Measurements from ENCODE around the gene PRX. TPM values are rescaled to one million over a fixed set of nuclear protein-coding genes. Genes with fewer than 3 reads are reported as not detected.
A peak's percentile ranks its signal among the peaks of the same experiment; 100 is the strongest.

The PRX gene
- total and polyA plus RNA-seq, 2 of the 13 experiments (the other 11 are each of a cell fraction or from before 2014, with no cell fraction given) = 0.66 TPM

DNA sequence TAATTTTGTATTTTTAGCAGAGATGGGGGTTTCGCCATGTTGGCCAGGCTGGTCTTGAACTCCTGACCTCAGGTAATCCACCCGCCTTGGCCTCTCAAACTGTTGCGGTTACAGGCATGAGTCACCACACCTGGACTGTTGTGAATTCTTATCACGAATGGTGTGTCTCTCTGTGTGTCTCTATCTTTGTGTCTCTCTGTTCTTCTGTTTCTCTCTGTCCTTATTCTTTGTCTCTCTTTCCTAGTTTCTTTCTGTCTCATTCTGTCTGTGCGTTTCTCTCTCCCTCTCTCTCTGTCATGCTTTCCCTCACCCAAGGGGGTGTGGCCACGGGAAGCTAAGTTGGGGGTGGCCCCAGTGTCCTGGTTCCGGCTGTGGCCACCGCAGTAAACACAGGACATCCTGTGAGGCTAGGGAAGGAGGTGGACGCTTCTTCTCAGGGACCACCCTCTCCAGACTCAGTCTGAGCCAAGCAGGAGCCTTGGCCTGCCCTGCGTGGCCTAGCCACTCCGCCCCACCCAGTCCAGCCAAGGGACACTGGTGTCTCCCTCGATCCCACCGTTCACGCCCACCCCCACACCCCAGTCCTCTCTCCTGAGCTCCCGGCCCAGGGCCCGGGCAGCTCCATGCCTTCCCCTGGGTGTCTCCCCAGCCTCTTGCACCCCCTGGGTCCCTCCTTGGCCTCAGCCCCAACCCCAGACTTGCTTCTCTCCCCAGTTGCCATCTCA lies 3.9 kb upstream of the PRX start (continued):
- TF ChIP-seq, protein P1, sequence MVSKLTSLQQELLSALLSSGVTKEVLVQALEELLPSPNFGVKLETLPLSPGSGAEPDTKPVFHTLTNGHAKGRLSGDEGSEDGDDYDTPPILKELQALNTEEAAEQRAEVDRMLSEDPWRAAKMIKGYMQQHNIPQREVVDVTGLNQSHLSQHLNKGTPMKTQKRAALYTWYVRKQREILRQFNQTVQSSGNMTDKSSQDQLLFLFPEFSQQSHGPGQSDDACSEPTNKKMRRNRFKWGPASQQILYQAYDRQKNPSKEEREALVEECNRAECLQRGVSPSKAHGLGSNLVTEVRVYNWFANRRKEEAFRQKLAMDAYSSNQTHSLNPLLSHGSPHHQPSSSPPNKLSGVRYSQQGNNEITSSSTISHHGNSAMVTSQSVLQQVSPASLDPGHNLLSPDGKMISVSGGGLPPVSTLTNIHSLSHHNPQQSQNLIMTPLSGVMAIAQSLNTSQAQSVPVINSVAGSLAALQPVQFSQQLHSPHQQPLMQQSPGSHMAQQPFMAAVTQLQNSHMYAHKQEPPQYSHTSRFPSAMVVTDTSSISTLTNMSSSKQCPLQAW (CRISPR knock-in tag; IDR thresholded peaks at IDR 0.05) = 0 out of 2 replicates have a peak, but pooled peaks have one; percentile 44
- TF ChIP-seq ZNF563 (CRISPR knock-in tag; IDR thresholded peaks at IDR 0.05) (no peak), CEBPG (CRISPR knock-in tag; IDR thresholded peaks at IDR 0.05) (0 out of 2 replicates have a peak, but pooled peaks have one; percentile 10), KLF9 (CRISPR knock-in tag; IDR thresholded peaks at IDR 0.05; ENCODE audit: low read depth) (peak; percentile 95), ERF (CRISPR knock-in tag; IDR thresholded peaks at IDR 0.05) (peak; percentile 19; the same call in 1 of the 2 replicates), ZSCAN29 (CRISPR knock-in tag; conservative IDR thresholded peaks at IDR 0.05) (no peak), BRCA1 (CRISPR knock-in tag; IDR thresholded peaks at IDR 0.05) (no peak), POLR2G (IDR thresholded peaks at IDR 0.05; ENCODE audit: low read depth, low read length) (peak; percentile 52; the same call in 1 of the 2 replicates), NR2F2 (IDR thresholded peaks at IDR 0.05; ENCODE audit: borderline replicate concordance, low read depth) (no peak), ZNF317 (CRISPR knock-in tag; IDR thresholded peaks at IDR 0.05) (no peak), TBL1XR1 (IDR thresholded peaks at IDR 0.05; ENCODE audit: borderline replicate concordance, low read length, partially characterized antibody) (no peak), GLI4 (CRISPR knock-in tag; IDR thresholded peaks at IDR 0.05; ENCODE audit: borderline replicate concordance) (no peak), MEF2D (CRISPR knock-in tag; IDR thresholded peaks at IDR 0.05) (0 out of 2 replicates have a peak, but pooled peaks have one; percentile 2), KDM4B (CRISPR knock-in tag; IDR thresholded peaks at IDR 0.05) (no peak), SP5 (CRISPR knock-in tag; IDR thresholded peaks at IDR 0.05; ENCODE audit: borderline replicate concordance, low read depth) (peak; percentile 57; the same call in 1 of the 2 replicates), ZNF253 (CRISPR knock-in tag; IDR thresholded peaks at IDR 0.05; ENCODE audit: borderline replicate concordance) (no peak), JUN (CRISPR knock-in tag; IDR thresholded peaks at IDR 0.05) (no peak), POLR2A (IDR thresholded peaks at IDR 0.05; ENCODE audit: insufficient read depth in 1 of 2, low read depth in 2 of 2, low read length in 2 of 2) (peak; percentile 31 to 68; a peak in 2 of 4 replicates)
- TF ChIP-seq, protein P2, sequence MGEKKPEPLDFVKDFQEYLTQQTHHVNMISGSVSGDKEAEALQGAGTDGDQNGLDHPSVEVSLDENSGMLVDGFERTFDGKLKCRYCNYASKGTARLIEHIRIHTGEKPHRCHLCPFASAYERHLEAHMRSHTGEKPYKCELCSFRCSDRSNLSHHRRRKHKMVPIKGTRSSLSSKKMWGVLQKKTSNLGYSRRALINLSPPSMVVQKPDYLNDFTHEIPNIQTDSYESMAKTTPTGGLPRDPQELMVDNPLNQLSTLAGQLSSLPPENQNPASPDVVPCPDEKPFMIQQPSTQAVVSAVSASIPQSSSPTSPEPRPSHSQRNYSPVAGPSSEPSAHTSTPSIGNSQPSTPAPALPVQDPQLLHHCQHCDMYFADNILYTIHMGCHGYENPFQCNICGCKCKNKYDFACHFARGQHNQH (CRISPR knock-in tag; IDR thresholded peaks at IDR 0.05) = peak; percentile 40; the same call in 1 of the 2 replicates
- TF ChIP-seq, protein P3, sequence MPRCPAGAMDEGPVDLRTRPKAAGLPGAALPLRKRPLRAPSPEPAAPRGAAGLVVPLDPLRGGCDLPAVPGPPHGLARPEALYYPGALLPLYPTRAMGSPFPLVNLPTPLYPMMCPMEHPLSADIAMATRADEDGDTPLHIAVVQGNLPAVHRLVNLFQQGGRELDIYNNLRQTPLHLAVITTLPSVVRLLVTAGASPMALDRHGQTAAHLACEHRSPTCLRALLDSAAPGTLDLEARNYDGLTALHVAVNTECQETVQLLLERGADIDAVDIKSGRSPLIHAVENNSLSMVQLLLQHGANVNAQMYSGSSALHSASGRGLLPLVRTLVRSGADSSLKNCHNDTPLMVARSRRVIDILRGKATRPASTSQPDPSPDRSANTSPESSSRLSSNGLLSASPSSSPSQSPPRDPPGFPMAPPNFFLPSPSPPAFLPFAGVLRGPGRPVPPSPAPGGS (CRISPR knock-in tag; IDR thresholded peaks at IDR 0.05) = peak; percentile 66; the same call in 1 of the 2 replicates
- TF ChIP-seq, protein P4, sequence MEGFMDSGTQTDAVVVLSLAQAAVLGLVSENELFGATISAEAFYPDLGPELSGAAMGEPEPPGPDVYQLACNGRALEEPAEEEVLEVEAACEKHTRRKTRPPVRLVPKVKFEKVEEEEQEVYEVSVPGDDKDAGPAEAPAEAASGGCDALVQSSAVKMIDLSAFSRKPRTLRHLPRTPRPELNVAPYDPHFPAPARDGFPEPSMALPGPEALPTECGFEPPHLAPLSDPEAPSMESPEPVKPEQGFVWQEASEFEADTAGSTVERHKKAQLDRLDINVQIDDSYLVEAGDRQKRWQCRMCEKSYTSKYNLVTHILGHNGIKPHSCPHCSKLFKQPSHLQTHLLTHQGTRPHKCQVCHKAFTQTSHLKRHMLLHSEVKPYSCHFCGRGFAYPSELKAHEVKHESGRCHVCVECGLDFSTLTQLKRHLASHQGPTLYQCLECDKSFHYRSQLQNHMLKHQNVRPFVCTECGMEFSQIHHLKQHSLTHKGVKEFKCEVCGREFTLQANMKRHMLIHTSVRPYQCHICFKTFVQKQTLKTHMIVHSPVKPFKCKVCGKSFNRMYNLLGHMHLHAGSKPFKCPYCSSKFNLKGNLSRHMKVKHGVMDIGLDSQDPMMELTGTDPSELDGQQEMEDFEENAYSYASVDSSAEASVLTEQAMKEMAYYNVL (CRISPR knock-in tag; IDR thresholded peaks at IDR 0.05; ENCODE audit: borderline replicate concordance) = peak; percentile 97
- TF ChIP-seq, protein P5, sequence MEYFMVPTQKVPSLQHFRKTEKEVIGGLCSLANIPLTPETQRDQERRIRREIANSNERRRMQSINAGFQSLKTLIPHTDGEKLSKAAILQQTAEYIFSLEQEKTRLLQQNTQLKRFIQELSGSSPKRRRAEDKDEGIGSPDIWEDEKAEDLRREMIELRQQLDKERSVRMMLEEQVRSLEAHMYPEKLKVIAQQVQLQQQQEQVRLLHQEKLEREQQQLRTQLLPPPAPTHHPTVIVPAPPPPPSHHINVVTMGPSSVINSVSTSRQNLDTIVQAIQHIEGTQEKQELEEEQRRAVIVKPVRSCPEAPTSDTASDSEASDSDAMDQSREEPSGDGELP (IDR thresholded peaks at IDR 0.05; ENCODE audit: borderline replicate concordance, low read depth) = no peak; the same call in 1 of the 2 replicates
- TF ChIP-seq, protein P6, sequence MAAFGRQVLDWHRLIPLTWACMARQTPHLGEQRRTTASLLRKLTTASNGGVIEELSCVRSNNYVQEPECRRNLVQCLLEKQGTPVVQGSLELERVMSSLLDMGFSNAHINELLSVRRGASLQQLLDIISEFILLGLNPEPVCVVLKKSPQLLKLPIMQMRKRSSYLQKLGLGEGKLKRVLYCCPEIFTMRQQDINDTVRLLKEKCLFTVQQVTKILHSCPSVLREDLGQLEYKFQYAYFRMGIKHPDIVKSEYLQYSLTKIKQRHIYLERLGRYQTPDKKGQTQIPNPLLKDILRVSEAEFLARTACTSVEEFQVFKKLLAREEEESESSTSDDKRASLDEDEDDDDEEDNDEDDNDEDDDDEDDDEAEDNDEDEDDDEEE (CRISPR knock-in tag; IDR thresholded peaks at IDR 0.05) = no peak

All from HepG2 (cell line).